NCI-H2029 (cell line): ENCODE results near the gene NRARP.

Source experiments
- DNase-seq: peaks from one replicate; lab custom pipeline; 2025; lab: John Stamatoyannopoulos, UW

NRARP gene

GRCh38 chr9:137310189-137311052, 8.3 kb upstream of the NRARP start:
- peak; percentile 50 for DNase-seq

GRCh38 chr9:137309368-137310188, 7.5 kb upstream of the NRARP start:
- DNase-seq, result no peak

- no peak for DNase-seq
Measured at GRCh38 chr9:137308057-137308619, 6.1 kb upstream of the NRARP start.

GRCh38 chr9:137307255-137308056, 5.4 kb upstream of the NRARP start:
- DNase-seq, result no peak

- no peak for DNase-seq
Measured at GRCh38 chr9:137306850-137307254, 4.8 kb upstream of the NRARP start.

- DNase-seq, result no peak
Measured at GRCh38 chr9:137306066-137306849, 4.2 kb upstream of the NRARP start.

GRCh38 chr9:137305798-137306065, 3.7 kb upstream of the NRARP start:
- DNase-seq, result no peak

- peak; percentile 90 for DNase-seq
Measured at GRCh38 chr9:137305060-137305797, 3.2 kb upstream of the NRARP start.

GRCh38 chr9:137304383-137305059, 2.5 kb upstream of the NRARP start:
- DNase-seq, result no peak

GRCh38 chr9:137303893-137304382, 1.9 kb upstream of the NRARP start:
- DNase-seq, result no peak

- DNase-seq, result no peak
Measured at GRCh38 chr9:137303151-137303892, 1.3 kb upstream of the NRARP start.

GRCh38 chr9:137302449-137303150, 529 bp upstream of the NRARP start:
- peak; percentile 53 for DNase-seq

- no peak for DNase-seq
Measured at GRCh38 chr9:137301081-137301947, 757 bp downstream of the NRARP start.

GRCh38 chr9:137300567-137301080, 1.4 kb downstream of the NRARP start:
- no peak for DNase-seq

GRCh38 chr9:137299938-137300337, 2.1 kb downstream of the NRARP start:
- no peak for DNase-seq

GRCh38 chr9:137299203-137299565, 2.9 kb downstream of the NRARP start:
- no peak for DNase-seq
